ENCODE data around the gene SSB. TPM values are rescaled to one million over a fixed set of nuclear protein-coding genes. Genes with fewer than 3 reads are reported as not detected.

The SSB gene
- total and polyA plus RNA-seq, 4 donors, result 29.9 to 61.4 (median 42.2) TPM

GRCh38 chr2:169790581-169790980, 8.1 kb upstream of the SSB start:
- no peak for DNase-seq (ENCODE audit: low spot score)
- Histone ChIP-seq H3K9ac (ENCODE audit: low read depth in 1 of 2, low read length in 2 of 2) (no peak overlapping the region), H3K27ac (ENCODE audit: low read depth in 1 of 2, low read length in 2 of 2) (no peak overlapping the region), H3K36me3 (ENCODE audit: control insufficient read depth in 4 of 4, insufficient read depth in 3 of 4, low read depth in 1 of 4, low read length in 3 of 4) (no peaks in the 10 kb centered on the region), H3K4me3 (ENCODE audit: low read depth in 1 of 3, low read length in 3 of 3) (no peak overlapping the region), H3K4me1 (ENCODE audit: control insufficient read depth in 4 of 4, insufficient read depth in 4 of 4, low read length in 3 of 4) (peaks cover 0 to 3% (median 3%) of the 10 kb centered on the region in 4 donors), H3K9me3 (ENCODE audit: control insufficient read depth in 4 of 4, low read length in 3 of 4) (no peaks in the 10 kb centered on the region), H3K27me3 (ENCODE audit: control insufficient read depth in 4 of 4, insufficient read depth in 4 of 4, low read length in 3 of 4) (no peaks in the 10 kb centered on the region)
- 87% methylated on average over 5 of the region's 5 CpGs for WGBS
- TF ChIP-seq GABPA (IDR thresholded peaks at IDR 0.05 in 1 of 2, conservative IDR thresholded peaks at IDR 0.05 in 1 of 2) (no peak), RAD21 (IDR thresholded peaks at IDR 0.05) (no peak), HNF4A (conservative IDR thresholded peaks at IDR 0.05) (no peak), EGR1 (IDR thresholded peaks at IDR 0.05; ENCODE audit: low read depth in 2 of 2) (no peak), SP1 (IDR thresholded peaks at IDR 0.05) (no peak), HNF4G (IDR thresholded peaks at IDR 0.05) (no peak)
- TF ChIP-seq, protein P1, sequence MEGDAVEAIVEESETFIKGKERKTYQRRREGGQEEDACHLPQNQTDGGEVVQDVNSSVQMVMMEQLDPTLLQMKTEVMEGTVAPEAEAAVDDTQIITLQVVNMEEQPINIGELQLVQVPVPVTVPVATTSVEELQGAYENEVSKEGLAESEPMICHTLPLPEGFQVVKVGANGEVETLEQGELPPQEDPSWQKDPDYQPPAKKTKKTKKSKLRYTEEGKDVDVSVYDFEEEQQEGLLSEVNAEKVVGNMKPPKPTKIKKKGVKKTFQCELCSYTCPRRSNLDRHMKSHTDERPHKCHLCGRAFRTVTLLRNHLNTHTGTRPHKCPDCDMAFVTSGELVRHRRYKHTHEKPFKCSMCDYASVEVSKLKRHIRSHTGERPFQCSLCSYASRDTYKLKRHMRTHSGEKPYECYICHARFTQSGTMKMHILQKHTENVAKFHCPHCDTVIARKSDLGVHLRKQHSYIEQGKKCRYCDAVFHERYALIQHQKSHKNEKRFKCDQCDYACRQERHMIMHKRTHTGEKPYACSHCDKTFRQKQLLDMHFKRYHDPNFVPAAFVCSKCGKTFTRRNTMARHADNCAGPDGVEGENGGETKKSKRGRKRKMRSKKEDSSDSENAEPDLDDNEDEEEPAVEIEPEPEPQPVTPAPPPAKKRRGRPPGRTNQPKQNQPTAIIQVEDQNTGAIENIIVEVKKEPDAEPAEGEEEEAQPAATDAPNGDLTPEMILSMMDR (IDR thresholded peaks at IDR 0.05; ENCODE audit: low read depth, low read length, missing input control), result no peak

DNA sequence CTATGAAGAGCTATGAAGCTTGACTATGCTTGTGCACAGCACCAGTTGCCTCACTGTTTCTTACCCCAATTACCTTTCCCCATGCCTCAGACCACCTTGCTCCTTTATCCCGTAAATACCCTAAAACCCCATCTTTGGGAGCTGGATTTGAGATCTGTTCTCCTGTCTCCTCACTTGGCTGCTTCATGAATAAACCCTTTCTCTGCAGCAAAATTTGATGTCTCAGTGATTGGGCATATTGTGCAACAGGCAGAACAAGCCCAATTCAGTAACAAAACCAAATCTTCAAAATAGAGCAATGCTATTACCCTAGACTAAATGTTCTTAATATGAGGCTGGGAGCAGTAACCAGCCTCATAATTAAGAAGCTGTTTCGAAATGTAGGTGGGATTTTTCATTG, 3.5 kb upstream of the SSB start:
- Histone ChIP-seq H3K27me3 (ENCODE audit: control insufficient read depth in 4 of 4, insufficient read depth in 4 of 4, low read length in 3 of 4) (no peaks in the 10 kb centered on the region), H3K4me1 (ENCODE audit: control insufficient read depth in 4 of 4, insufficient read depth in 4 of 4, low read length in 3 of 4) (peaks cover 0 to 6% (median 3%) of the 10 kb centered on the region in 4 donors), H3K9me3 (ENCODE audit: control insufficient read depth in 4 of 4, low read length in 3 of 4) (no peaks in the 10 kb centered on the region), H3K9ac (ENCODE audit: low read depth in 1 of 2, low read length in 2 of 2) (no peak overlapping the region), H3K4me3 (ENCODE audit: low read depth in 1 of 3, low read length in 3 of 3) (no peak overlapping the region), H3K36me3 (ENCODE audit: control insufficient read depth in 4 of 4, insufficient read depth in 3 of 4, low read depth in 1 of 4, low read length in 3 of 4) (no peaks in the 10 kb centered on the region), H3K27ac (ENCODE audit: low read depth in 1 of 2, low read length in 2 of 2) (no peak overlapping the region)
- 94% methylated on average over 2 of the region's 2 CpGs for WGBS
- no peak for DNase-seq (ENCODE audit: low spot score)
- no peak for TF ChIP-seq SP1 (IDR thresholded peaks at IDR 0.05)
- TF ChIP-seq FOXA2 (IDR thresholded peaks at IDR 0.05), result no peak
- TF ChIP-seq HNF4A (conservative IDR thresholded peaks at IDR 0.05), result no peak
- no peak for TF ChIP-seq MAX (IDR thresholded peaks at IDR 0.05)
- no peak for TF ChIP-seq HNF4G (IDR thresholded peaks at IDR 0.05)
- TF ChIP-seq GABPA (IDR thresholded peaks at IDR 0.05 in 1 of 2, conservative IDR thresholded peaks at IDR 0.05 in 1 of 2), result no peak
- TF ChIP-seq NR2F2 (IDR thresholded peaks at IDR 0.05), result no peak
- TF ChIP-seq, protein P1 (IDR thresholded peaks at IDR 0.05; ENCODE audit: low read depth, low read length, missing input control), result no peak
- TF ChIP-seq FOXA1 (IDR thresholded peaks at IDR 0.05), result no peak
- TF ChIP-seq RAD21 (IDR thresholded peaks at IDR 0.05), result no peak
- TF ChIP-seq, protein P2, sequence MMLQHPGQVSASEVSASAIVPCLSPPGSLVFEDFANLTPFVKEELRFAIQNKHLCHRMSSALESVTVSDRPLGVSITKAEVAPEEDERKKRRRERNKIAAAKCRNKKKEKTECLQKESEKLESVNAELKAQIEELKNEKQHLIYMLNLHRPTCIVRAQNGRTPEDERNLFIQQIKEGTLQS (IDR thresholded peaks at IDR 0.05), result no peak
- no peak for TF ChIP-seq EGR1 (IDR thresholded peaks at IDR 0.05; ENCODE audit: low read depth in 2 of 2)
- no peak for TF ChIP-seq TAF1 (conservative IDR thresholded peaks at IDR 0.05)
- no peak for TF ChIP-seq YY1 (IDR thresholded peaks at IDR 0.05)
- TF ChIP-seq REST (IDR thresholded peaks at IDR 0.05), result no peak
- TF ChIP-seq JUND (IDR thresholded peaks at IDR 0.05), result no peak
- TF ChIP-seq RXRA (IDR thresholded peaks at IDR 0.05), result no peak

Measured in liver (tissue), 9 donors.